ENCODE data around the gene MRNIP.

The MRNIP gene

DNA sequence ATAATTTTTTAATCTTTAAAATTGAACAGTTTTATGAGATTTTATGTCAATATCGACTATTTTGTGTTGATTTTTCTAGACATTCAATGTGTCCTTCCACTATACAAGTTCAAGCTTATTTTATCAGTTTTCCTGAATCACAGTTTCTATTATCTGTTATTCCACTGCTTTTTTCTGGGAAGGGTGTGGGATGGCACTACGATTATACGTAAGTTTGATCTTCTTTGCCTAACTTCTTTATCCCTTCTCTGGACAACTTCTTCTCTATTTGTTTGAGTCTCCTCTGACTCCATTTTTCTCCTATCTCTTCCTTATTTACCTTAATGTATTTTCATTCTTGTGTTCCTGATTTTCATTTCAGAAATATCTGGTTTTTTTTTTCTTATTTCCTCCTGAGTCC, 24.5 kb upstream of the MRNIP start:
- Histone ChIP-seq H3K9me3 (ENCODE audit: control insufficient read depth, low read length) (peaks cover 5% of the 10 kb centered on the region), H3K4me1 (ENCODE audit: control insufficient read depth, insufficient read depth, low read length) (no peaks in the 10 kb centered on the region), H3K4me3 (ENCODE audit: low read length) (no peak overlapping the region), H3K27me3 (ENCODE audit: control insufficient read depth, insufficient read depth, low read length) (no peaks in the 10 kb centered on the region), H3K9ac (ENCODE audit: low read length) (no peak overlapping the region), H3K36me3 (ENCODE audit: control insufficient read depth, insufficient read depth, low read length) (peaks cover 33% of the 10 kb centered on the region)

DNA sequence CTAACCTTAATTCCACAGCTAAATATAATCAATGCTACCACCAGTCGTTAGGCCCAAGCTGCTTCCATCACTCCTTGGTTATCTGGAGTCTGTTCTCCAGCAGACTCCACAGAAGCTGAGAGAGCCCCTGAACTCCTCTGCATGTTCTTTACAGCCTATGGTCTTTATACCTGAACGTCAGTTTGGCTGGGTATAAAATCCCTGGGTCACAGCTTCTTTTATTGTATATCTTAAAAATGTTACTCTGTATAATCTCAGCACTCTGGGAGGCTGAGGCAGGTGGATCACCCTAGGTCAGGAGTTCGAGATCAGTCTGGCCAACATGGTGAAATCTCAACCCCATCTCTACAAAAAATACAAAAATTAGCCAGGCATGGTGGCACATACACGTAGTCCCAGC, 23.7 kb upstream of the MRNIP start:
- Histone ChIP-seq H3K4me1 (ENCODE audit: control insufficient read depth, insufficient read depth, low read length) (no peaks in the 10 kb centered on the region), H3K27me3 (ENCODE audit: control insufficient read depth, insufficient read depth, low read length) (no peaks in the 10 kb centered on the region), H3K9ac (ENCODE audit: low read length) (no peak overlapping the region), H3K4me3 (ENCODE audit: low read length) (no peak overlapping the region), H3K36me3 (ENCODE audit: control insufficient read depth, insufficient read depth, low read length) (peaks cover 25% of the 10 kb centered on the region), H3K9me3 (ENCODE audit: control insufficient read depth, low read length) (peaks cover 5% of the 10 kb centered on the region)

DNA sequence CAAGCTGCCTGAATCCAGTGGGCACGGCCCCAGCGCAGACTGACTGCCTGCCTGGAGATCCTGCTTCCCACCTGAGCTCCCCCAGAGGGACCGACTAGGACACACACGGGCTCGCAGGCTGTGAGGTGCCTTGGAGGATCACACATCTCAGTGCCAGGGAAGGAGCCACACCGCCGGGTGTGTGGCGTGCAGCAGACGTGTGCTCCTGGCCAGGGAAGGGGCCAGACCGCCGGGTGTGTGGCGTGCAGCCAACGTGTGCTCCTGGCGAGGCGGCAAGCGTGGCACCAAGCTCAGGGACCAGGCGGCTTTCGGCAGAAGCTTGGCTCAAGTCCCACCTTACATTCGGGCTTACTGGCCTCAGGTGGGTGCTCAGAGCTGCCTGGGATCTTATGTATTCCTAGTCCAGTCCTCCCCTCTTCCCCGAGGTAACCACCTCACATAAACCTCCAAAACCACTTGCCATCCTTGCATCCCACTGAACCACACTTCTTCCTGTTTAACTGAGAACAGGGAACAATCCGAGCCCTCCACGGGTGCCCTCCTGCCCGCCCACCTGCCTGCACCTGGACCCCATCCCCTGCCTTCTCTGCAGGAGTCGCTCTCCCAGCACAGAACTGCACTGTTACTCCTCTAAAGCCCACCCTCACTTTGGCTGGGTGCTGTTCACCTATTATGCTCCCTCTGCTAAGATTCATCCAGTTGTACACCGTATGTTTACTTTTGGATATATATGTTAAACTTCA, 22.4 kb upstream of the MRNIP start:
- Histone ChIP-seq H3K9me3 (ENCODE audit: control insufficient read depth, low read length) (peaks cover 5% of the 10 kb centered on the region), H3K9ac (ENCODE audit: low read length) (no peak overlapping the region), H3K4me3 (ENCODE audit: low read length) (no peak overlapping the region), H3K4me1 (ENCODE audit: control insufficient read depth, insufficient read depth, low read length) (no peaks in the 10 kb centered on the region), H3K36me3 (ENCODE audit: control insufficient read depth, insufficient read depth, low read length) (peaks cover 18% of the 10 kb centered on the region), H3K27me3 (ENCODE audit: control insufficient read depth, insufficient read depth, low read length) (no peaks in the 10 kb centered on the region)

DNA sequence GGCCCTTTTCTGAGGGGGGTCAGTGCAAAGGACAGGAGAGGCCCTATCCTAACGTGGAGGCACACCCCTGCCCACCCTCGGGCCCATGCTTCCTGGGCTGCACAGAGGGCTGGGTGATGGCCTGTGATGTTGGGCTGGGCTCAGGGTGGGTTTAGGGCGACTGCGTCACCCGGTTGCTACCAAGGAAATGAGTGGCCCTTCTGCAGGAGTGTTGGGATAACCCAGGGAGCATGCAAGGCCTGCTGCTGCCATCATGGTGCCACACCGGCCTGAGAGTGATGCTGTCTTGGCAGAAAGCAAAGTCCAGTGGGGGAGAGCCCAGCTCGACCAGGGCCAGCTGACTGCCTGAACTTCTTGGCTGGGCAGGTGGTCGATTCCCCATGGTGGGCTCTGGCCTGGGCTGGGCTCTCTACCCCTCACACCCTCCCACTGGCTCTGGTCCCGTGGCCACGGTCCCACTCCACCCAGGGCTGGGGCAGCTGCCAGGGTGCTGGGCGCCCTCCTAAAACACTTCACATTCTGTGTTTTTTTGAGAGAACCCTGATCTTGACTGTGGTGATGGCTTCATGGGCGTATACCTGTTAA, 21.5 kb upstream of the MRNIP start:
- Histone ChIP-seq H3K36me3 (ENCODE audit: control insufficient read depth, insufficient read depth, low read length) (peaks cover 12% of the 10 kb centered on the region), H3K4me3 (ENCODE audit: low read length) (no peak overlapping the region), H3K27me3 (ENCODE audit: control insufficient read depth, insufficient read depth, low read length) (no peaks in the 10 kb centered on the region), H3K9ac (ENCODE audit: low read length) (no peak overlapping the region), H3K9me3 (ENCODE audit: control insufficient read depth, low read length) (peaks cover 5% of the 10 kb centered on the region), H3K4me1 (ENCODE audit: control insufficient read depth, insufficient read depth, low read length) (no peaks in the 10 kb centered on the region)

DNA sequence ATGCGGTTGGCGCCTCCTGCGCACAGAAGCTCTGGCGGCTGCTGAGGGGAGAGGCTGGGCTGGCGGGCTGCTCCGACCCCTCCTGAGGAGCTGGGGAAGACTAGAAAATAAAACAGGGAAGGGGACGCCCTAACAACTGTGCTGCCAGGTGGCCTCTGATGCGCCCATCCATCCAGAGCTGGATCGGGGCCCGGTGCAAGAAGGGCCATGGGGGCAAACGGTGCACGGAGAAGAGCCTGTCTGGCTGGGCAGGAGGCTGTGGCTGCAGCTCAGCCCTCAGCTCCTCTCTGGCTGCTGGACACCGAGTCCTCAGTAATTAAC, 21.0 kb upstream of the MRNIP start:
- Histone ChIP-seq H3K36me3 (ENCODE audit: control insufficient read depth, insufficient read depth, low read length) (peaks cover 12% of the 10 kb centered on the region), H3K4me1 (ENCODE audit: control insufficient read depth, insufficient read depth, low read length) (no peaks in the 10 kb centered on the region), H3K27me3 (ENCODE audit: control insufficient read depth, insufficient read depth, low read length) (no peaks in the 10 kb centered on the region), H3K9me3 (ENCODE audit: control insufficient read depth, low read length) (peaks cover 5% of the 10 kb centered on the region), H3K9ac (ENCODE audit: low read length) (no peak overlapping the region), H3K4me3 (ENCODE audit: low read length) (no peak overlapping the region)

DNA sequence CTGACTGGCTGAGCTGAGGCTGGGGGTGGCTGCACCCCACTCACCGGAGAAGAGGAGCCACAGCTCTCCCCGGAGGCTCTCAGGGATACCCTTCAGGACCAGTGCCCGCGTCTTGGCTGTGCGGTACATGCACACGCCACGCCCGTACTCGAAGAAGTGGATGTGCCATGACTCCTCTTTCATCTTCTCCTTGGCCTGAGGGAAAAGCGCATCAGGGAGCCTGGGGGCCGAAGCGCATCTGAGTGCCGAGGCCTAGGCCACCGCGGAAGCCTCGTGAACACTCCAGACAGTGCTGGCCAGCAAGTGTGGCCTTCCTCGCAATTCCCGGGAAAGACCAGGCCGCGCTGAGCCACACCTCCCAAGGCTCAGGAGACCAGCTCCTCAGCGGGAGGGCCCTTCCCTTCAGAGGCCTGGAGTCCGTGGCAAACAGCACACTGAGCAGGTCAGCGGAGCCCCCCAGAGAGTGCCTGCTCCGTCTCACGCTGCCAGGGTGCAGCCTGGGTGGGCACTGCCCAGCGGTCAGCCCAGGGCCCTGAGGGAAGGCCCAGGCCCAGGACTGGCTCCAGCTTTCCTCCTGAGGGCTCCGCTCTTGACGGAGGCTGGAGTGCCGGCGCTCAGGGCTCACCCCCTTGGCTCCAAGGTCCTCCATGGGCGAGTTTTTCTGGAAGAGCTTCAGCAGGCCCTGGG, 20.5 kb upstream of the MRNIP start:
- H3K4me3 ChIP-seq (ENCODE audit: low read length) = no peak overlapping the region
- H3K9me3 ChIP-seq (ENCODE audit: control insufficient read depth, low read length) = peaks cover 5% of the 10 kb centered on the region
- H3K27me3 ChIP-seq (ENCODE audit: control insufficient read depth, insufficient read depth, low read length) = no peaks in the 10 kb centered on the region
- H3K36me3 ChIP-seq (ENCODE audit: control insufficient read depth, insufficient read depth, low read length) = peaks cover 12% of the 10 kb centered on the region
- H3K4me1 ChIP-seq (ENCODE audit: control insufficient read depth, insufficient read depth, low read length) = no peaks in the 10 kb centered on the region
- H3K9ac ChIP-seq (ENCODE audit: low read length) = no peak overlapping the region

DNA sequence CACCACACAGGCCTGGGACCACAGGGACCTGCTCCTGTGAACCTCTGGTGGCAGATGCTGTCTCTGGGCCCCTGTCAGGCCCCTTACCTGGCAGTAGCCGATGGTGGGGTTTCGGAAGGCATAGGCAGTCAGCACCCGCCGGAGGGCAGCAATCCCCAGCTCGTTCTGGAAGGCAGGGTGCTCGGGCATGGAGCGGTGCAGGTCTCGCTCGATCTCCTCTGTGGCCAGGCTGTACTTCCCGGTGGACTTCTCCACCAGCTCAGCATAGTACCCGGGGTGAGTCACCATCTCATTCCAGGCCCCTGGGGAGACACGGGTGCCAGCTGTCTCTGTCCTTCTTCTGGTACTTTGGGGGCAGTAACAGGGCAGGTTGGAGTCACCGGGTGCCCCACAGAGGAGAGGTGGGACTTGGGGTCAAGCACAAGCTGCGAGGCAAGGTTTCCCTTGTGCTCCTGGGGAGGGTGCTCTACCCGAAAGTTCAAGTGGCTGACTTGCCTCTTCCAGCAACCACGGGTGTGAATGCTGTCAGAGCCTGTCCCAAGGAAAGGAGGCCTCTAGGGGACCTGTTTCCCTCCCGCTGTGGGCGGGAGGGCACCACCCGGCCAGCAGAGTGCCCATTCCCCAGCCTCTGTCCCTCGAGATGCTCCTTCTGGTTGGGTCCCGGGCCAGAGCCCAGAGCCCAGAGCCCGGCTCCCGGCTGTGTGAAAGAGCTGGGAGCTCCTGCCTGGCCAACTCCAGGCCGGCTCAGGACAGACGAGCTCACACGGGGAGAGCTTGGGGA, 19.8 kb upstream of the MRNIP start:
- no peaks in the 10 kb centered on the region for H3K27me3 ChIP-seq (ENCODE audit: control insufficient read depth, insufficient read depth, low read length)
- no peak overlapping the region for H3K9ac ChIP-seq (ENCODE audit: low read length)
- no peak overlapping the region for H3K4me3 ChIP-seq (ENCODE audit: low read length)
- H3K9me3 ChIP-seq (ENCODE audit: control insufficient read depth, low read length) = peaks cover under 1% of the 10 kb centered on the region
- no peaks in the 10 kb centered on the region for H3K4me1 ChIP-seq (ENCODE audit: control insufficient read depth, insufficient read depth, low read length)
- peaks cover 8% of the 10 kb centered on the region for H3K36me3 ChIP-seq (ENCODE audit: control insufficient read depth, insufficient read depth, low read length)

DNA sequence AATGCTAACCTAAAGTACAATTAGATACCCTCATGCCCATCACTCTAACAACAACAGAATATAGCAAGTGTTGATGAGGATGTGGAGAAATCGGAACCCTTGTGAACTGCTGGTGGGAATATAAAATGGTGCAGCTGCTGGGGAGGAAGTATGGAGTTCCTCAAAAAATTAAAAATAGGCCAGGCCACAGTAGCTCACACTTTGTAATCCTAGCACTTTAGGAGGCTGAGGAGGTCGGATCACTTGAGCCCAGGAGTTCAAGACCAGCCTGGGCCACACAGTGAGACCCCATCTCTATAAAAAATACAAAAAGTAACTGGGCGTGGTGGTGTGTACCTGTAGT, 18.0 kb upstream of the MRNIP start:
- no peaks in the 10 kb centered on the region for H3K9me3 ChIP-seq (ENCODE audit: control insufficient read depth, low read length)
- no peaks in the 10 kb centered on the region for H3K4me1 ChIP-seq (ENCODE audit: control insufficient read depth, insufficient read depth, low read length)
- no peak overlapping the region for H3K9ac ChIP-seq (ENCODE audit: low read length)
- H3K36me3 ChIP-seq (ENCODE audit: control insufficient read depth, insufficient read depth, low read length) = peaks cover 8% of the 10 kb centered on the region
- no peaks in the 10 kb centered on the region for H3K27me3 ChIP-seq (ENCODE audit: control insufficient read depth, insufficient read depth, low read length)
- no peak overlapping the region for H3K4me3 ChIP-seq (ENCODE audit: low read length)

DNA sequence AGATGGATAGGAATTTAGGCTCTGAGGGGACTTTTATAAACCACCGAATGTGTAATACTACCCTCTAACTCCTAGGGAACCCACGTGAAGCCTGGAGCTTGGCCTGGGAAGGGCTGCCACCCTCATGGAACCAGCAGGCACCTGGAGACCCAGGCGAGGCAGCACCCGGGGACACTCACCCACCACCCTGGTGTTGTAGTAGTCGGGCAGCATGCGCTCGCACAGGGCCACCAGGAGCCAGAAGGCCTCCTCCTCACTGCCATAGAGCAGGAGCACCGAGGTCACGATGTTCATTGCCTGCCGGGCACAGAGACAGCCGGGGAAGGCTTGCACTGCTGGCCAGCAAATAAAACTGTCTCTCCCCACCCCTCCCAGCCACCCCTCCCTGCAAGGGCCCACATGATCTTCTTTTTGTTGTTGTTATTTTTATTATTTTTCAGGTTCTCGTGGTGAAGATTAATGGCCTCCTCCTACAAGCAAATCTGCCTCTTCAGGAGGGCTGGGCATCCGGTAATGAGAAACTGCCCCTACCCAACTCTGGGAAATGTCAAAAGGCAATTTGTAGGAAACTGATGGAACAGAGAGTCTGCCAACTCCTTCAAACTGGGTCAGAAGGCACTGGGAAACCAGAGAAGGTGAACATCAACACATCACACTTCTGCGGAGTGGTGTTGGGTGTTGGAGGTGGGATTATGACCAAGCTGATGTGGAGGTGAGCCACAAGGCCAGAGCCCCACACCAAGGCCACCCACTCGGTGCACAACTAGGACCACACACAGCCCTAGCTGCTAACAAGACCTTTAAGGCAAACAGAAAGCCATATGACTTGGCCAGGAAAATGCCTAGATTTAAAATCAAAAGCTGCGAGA, 17.4 kb upstream of the MRNIP start:
- no peaks in the 10 kb centered on the region for H3K27me3 ChIP-seq (ENCODE audit: control insufficient read depth, insufficient read depth, low read length)
- H3K4me1 ChIP-seq (ENCODE audit: control insufficient read depth, insufficient read depth, low read length) = no peaks in the 10 kb centered on the region
- H3K36me3 ChIP-seq (ENCODE audit: control insufficient read depth, insufficient read depth, low read length) = peaks cover 8% of the 10 kb centered on the region
- H3K4me3 ChIP-seq (ENCODE audit: low read length) = no peak overlapping the region
- H3K9me3 ChIP-seq (ENCODE audit: control insufficient read depth, low read length) = no peaks in the 10 kb centered on the region
- H3K9ac ChIP-seq (ENCODE audit: low read length) = no peak overlapping the region

DNA sequence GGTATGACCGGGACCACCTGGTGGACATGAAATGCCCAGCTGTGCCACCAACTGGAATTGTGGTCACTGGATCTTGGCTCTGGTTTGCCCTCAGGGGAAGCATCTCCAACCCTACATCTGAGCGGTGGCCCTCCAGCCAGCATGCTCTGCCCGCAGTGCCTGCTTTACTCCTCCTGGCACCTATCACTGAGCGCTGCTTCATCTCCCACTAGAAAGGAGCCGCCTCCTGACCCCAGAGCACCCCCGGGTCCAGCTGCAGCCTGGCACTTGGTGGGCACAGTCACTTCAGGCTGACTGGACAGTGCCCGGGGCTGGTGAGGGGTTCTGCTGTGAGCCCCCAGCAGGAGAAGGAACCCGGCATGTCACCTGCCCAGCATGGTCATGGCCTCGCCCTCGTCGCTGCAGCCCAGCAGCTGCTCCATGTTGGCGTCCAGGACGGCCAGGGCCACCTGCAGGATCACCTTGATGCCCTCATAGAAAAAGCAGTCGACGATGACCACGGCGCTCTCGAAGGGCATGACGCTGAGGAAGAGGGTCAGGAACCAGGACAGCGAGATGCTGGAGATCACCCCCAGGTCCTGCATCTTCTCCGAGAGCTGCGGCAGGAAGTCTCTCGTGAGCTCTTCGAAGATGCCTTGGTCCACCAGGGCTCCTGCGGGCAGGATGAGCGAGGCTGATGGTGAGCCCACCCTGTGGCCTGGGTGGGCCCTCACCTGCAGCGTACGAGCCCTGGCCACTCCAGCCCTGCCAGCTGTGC, 16.1 kb upstream of the MRNIP start:
- Histone ChIP-seq H3K4me1 (ENCODE audit: control insufficient read depth, insufficient read depth, low read length) (no peaks in the 10 kb centered on the region), H3K9ac (ENCODE audit: low read length) (no peak overlapping the region), H3K36me3 (ENCODE audit: control insufficient read depth, insufficient read depth, low read length) (peaks cover 8% of the 10 kb centered on the region), H3K27me3 (ENCODE audit: control insufficient read depth, insufficient read depth, low read length) (no peaks in the 10 kb centered on the region), H3K9me3 (ENCODE audit: control insufficient read depth, low read length) (no peaks in the 10 kb centered on the region), H3K4me3 (ENCODE audit: low read length) (no peak overlapping the region)

DNA sequence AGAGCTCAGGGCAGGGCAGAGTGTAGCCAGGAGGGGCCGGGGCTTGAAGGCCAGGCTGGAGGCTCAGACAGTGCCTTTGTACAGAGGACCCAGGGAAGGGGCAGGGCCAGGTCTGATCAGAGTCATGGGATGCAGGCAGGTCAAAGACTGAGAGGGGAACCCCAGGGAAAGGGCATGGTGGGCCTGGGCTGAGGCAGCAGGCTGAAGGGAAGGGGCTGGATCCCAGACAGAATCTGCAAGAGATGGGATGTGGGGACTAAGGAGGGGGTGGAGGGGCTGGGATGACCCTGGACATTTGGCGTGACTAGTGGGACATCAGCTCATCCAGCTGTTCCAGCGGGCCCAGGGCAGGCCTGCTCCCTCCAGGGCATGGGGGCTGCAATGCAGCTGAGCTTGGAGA, 15.5 kb upstream of the MRNIP start:
- no peaks in the 10 kb centered on the region for H3K27me3 ChIP-seq (ENCODE audit: control insufficient read depth, insufficient read depth, low read length)
- no peaks in the 10 kb centered on the region for H3K4me1 ChIP-seq (ENCODE audit: control insufficient read depth, insufficient read depth, low read length)
- H3K36me3 ChIP-seq (ENCODE audit: control insufficient read depth, insufficient read depth, low read length) = peaks cover 8% of the 10 kb centered on the region
- no peak overlapping the region for H3K4me3 ChIP-seq (ENCODE audit: low read length)
- no peaks in the 10 kb centered on the region for H3K9me3 ChIP-seq (ENCODE audit: control insufficient read depth, low read length)
- H3K9ac ChIP-seq (ENCODE audit: low read length) = no peak overlapping the region

Data from mucosa of stomach (tissue), 1 donor.